Left renal cortex interstitium (tissue), 4 donors: ENCODE results near the gene RNF220. TPM values are rescaled to one million over a fixed set of nuclear protein-coding genes. Genes with fewer than 3 reads are reported as not detected.
A peak's percentile ranks its signal among the peaks of the same experiment; 100 is the strongest.

Experiments
- DNase-seq, 4 donors: peaks; one replicate each; pipeline ENCODE4 v3.0.0-alpha.2; 2013; ENCODE audit warnings: low read depth in 4 of 4, low spot score in 2 of 4, missing footprints in 1 of 4
- polyA plus RNA-seq, 4 donors: library from polyadenylated mRNA; unstranded; fragments of 120-200 nt; gene quantifications; one replicate each; pipeline ENCODE4 v1.2.1, GENCODE V29; 2013; ENCODE audit not compliant: insufficient read length in 4 of 4

Gene RNF220
- polyA plus RNA-seq, 4 donors, result 93.6 to 117 (median 96.2) TPM

DNA sequence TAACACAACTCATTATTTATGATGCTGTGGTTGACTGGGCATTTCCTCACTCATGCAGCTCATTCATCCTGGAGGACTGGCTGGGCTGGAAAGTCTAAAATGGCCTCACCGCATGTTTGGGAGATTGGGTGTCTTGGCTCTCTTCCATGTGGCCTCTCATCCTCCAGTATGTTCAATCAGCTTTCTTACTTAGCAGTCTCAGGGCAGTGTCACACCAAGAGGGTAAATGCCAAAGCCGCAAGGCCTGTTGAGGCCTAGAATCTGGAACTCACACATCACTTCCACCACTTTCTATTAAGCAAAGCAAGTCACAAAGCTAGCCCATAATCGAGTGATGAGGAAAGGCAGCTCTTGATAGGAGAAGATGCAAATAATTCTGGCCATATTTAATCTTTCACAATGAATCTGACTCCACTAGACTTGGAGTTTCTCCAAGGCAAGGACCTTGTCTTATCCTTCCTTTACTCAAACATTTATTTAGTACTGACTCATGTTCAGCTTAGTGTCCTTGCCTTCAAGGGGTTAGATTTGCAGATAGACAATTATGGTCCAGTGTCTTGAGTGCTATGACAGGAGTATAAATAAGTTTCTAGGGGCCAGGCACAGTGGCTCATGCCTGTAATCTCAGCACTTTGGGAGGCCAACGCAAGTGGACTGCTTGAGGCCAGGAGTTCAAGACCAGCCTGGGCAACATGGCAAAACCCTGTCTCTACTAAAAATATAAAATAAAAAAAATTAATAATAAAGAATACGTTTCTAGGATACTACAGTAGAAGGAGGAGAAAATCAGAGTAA, 224.1 kb downstream of the RNF220 start:
- no peak for DNase-seq

DNA sequence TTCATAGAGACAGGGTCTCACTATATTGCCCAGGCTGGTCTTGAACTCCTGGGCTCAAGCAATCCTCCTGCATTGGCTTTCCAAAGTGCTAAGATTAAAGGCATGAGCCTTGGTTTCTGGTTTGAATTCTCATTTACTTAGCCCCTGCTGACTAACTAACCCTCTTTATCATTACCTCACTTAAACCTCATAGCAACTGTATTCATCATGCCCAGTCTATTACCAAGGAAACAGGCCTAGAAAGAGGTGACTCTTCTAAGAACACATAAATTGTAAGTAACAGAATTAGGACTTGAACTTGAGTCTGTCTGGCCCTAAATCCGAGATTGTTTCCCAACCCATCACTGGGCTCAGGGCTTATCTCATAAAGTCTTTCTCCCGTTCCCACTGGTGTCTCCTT, 225.1 kb downstream of the RNF220 start:
- DNase-seq, result no peak

DNA sequence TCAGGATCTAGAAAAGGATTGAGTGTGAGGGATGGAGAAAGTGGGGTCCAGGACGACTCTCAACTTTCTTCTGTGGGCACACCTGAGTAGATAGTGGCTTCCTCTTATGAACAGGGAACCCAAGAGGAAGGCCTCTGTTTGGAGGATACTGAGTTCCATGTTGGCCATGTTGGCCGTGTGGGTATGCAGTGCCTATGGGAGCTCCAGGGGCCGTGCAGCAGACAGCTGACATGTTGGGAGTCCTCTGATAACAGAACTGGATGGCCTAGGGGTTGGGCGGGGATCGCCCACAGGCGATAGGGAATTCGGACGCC, 226.2 kb downstream of the RNF220 start:
- DNase-seq, result no peak

DNA sequence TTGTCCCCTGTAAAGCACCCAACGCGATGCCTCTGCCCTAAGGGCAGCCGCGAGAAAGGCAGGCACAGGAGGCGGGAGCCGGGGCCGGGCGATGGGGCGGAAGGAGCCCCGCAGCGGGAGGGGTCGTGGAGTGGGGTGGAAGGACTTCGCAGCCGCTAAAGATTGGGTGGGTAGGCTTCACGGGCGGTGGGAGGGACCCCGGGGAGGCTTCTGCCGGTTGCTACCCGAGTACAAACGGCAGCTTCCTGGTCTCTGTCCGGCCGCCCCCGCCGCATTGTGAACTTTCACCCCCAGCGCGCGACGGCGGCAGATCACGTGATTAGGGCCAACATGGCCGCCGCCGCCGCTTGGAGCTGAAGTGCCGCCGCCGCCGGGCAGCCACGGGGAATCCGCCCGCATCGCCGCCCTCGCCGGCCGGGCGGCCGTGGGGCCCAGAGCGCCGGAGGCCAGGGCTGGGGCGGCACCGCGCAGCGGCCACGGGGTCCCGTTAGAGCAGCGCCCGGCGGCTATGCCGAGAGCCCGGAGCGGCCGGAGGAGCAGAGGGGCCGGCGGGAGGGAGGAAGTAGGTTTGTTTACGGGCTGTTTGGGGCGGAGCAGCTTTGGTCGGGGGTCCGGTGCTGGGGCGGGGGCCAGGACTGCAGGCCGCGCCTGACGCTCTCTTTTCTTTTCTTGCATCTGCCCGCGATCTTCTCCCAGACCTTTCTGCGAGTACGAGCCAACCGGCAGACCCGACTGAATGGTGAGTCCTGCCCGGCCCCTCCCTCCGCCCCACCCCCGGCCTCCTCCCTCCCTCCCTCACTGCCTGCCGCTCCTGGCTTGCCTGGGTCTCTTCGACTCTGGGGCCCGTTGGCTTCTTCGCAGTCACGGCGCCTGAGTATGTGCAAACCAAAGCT, 226.8 kb downstream of the RNF220 start:
- DNase-seq, result peak in 1 of 4 donors; percentile 74

DNA sequence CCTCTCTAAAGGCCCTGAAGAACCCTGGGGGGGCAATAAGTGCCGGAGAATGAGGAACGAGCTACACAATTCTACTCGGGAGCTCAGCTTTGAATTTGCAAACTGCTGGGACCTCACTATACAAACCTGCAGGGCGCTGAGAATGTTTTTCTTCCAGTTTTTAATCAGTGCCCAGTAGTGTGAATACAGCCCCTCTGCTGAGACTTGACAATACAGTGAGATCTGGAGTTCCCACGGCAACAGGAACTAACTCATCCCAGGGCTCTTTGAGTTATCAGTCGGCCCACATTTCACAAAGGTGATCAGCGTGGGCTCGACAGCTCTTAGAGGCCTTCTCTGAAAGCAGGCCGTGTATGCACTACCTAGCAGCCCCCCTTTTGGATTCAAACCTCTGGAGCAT, 227.5 kb downstream of the RNF220 start:
- no peak for DNase-seq

DNA sequence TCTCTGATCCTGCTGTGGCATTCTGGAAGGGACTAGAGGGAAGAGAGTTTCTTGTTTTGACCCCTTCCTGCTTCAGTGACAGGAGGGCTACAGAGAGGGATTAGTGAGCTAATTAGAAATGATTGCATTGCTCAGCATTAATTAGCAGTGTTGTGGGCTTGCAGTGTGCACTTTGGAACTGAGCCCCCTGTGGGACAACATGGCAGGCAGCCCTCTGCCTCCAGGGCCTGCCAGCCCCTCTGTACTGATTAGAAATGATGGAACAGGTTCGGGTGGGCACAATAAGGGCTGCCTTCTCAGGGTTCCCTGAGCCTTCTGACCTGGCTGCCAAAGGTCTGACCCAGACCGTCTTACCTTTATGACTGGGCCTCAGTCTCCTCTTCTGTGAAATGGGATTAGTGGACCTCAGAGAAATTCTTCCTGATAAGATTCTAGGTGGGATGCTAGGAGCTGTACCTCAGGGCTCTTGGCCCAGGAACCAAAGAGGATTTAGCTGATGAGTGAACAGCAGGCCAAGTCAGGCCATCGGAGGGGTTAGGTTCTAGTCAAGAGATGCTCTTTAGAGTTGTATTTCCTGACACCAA, 229.6 kb downstream of the RNF220 start:
- DNase-seq, result no peak

DNA sequence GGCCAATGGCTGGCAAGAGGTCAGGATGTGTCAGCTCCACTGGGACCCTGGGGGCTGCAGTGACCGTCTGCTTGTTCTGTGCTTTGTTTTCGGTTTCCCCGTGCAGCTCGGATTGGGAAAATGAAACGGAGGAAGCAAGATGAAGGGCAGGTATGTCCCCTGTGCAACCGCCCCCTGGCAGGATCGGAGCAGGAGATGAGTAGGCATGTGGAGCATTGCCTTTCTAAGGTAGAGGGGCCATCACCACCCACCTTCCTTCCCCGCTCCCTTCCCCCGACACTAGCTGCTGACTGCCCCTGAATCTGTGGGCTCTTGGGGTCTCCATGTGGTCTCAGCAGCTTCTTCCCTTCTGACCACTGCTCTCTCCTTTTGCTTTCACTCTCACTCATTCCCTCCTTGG, 230.4 kb downstream of the RNF220 start:
- DNase-seq, result no peak

DNA sequence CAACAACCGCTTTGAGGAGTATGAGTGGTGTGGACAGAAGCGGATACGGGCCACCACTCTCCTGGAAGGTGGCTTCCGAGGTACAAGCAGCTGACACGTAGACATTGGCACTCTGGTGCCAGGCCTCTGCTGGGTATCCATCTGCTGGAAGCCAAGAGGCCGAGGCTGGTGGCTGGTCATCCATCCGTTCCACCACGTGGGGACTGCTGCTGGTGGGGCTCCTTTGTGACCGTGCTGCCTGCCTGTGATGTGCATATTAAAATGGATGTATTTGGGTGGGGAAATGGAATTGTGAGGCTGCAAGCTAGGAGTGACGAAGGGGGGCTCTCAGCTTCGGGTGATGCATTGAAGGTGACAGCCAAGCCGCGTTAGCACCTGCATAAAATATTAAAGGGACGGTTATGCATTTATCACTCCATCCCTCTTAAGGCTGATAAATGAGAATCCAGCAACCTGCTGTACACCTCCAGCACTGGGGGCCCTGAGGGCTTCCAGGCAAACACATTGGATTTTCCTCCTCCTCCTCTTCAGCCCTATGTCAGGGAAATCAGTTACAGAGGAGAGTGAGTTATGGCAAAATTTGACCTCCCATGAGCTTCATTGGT, 231.1 kb downstream of the RNF220 start:
- no peak for DNase-seq

DNA sequence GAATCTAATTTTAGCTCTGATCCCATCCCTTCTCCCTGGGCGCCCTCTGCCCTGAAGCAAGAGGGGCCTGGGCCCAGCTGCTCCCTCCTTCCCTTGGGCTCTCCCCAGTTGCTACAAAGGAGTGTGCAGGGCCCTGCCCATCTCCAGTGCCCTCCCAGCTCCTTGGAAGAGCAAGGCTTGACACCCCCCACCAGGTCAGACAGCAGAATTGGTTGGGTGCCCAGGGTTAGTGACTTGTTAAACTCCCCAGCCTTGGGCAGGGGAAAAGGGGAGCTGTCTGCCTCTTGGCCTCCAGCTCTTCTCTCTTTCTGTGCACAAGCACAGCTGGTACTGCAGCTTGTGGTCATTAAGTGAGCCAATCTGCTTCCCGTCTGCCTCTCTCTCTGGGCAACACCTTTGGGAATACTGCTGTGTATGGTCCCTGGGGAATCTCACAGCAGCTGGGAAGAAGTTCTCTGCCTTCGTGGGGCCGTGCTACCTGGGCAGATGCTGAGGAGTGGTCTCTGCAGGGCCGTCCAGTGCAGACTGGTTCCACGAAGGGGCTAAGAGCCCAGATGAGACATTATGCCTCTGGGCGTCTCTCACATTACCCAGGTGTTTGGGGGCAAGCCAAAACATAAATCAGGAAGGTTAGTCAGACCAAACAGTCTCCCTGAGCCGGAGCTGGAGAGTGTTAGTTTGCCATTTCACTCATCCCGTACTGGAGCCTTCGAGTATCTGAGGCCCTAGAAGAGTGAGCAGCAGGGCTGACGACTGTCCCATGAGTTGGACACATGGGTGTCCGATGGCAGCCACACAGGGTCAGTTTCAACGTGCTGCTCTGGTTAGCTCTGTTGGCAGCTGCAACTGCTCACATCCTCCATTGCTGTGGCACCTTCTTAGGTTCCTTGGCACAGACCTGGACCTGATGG, 231.9 kb downstream of the RNF220 start:
- DNase-seq, result no peak

DNA sequence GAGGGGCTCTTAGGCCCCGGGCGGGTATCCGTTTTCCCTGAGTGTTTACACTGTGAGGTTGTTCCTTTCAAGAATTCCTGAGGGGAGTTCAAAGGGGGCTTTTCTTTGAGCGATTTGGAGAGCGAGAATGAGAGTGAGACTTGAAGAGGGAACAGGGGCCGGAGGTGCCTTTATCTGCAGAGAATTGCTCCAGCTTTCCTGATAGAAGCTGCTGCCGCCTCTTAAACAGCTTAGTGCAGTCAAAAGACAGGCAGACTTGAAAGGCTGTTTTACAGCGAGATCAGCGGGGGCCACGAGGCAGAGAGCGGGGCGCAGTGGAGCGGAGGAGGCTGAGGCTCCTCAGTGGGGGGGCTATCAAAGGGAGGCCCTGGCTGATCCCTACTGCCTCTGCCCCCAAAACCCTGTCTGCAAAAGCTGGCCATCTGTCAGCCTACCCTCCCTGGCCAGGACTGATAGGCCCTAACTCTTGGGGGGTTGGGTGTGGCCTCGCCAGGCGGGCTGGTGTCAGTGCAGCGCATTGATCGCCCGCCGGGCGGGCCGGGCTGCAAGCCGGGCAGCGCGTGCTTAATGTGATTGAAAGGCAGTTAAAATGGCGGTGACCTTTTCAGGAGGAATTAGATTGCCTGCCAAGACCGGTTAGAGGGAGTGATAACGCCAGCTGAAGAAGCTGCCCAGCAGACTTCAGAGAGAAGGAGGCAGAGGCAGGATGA, 232.8 kb downstream of the RNF220 start:
- no peak for DNase-seq

DNA sequence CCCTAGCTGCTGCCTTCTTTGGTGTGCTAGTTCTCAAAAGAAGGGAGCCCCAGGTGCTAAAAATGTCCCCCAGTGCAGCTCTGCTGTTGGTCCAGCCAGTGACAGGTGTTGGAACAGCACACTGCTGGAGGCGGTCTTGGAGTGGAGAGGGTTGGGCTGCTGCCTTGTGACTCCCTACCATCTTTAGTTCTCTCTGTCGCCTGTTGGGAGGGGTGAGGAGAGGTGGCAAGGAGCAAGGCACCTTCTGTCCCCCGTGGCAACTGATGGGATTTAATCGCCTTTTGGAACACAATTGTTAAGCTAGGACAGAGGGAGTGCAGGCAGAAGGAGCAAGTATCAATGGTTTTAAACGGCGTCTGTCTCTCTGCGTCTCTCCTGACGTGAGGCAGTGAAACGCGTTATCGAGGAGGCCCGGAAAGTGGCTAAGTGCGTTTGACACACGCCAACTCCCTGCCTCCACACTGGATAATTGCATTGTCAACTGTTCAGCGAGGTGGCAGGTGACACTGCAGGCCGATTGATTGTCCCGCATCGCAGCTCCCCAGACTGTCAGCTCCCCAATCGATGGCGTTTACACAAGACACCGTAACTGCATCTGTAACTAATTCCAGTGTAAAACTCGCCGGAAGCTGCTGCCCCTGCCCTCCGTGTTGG, 235.3 kb downstream of the RNF220 start:
- DNase-seq, result no peak

DNA sequence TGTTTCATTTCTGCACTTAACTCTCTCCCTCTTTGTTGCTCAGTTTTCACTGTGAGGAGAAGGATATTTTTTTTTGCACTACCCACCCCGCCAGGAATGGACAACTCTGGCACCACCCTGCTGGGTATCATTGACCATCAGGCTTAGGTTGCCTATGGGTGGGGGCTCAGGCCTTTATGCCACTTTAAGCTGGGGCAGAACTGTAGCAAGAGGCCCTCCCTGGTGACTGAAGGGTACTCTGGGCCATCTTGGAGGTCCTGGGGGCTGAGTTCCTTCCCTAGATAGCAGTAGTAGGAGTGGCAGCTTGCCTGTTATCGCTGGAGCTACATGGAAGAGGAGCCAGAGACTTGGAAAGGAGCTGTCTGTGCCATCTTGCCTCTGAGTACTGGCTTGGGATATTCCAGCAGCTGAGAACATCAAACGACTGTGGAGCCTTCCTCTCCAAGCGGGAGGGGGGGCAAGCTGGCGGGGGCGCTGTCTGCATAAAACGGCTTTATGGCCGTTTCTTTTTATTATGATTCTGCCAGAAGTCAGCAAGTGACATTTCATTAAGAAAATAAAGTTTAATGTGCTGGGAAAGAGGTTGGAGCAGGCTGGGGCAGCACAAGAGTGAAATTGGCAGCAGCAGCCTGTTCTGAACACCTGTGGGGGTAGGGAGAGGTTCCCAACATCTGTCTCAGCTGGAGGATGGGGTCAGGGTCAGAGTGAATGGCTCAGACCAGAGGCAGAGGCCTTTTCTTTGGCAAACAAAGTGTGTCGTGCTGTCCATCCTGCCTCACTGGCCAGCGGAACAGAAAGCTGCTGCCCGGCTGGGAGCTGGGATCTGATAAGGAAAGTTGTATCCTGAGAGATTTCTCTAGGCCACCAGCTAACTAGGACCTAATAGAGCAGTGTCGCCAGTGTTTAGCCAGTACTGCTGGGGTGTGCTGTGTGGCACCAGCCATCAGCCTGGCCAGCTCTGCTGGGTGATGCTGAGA, 236.4 kb downstream of the RNF220 start:
- no peak for DNase-seq

DNA sequence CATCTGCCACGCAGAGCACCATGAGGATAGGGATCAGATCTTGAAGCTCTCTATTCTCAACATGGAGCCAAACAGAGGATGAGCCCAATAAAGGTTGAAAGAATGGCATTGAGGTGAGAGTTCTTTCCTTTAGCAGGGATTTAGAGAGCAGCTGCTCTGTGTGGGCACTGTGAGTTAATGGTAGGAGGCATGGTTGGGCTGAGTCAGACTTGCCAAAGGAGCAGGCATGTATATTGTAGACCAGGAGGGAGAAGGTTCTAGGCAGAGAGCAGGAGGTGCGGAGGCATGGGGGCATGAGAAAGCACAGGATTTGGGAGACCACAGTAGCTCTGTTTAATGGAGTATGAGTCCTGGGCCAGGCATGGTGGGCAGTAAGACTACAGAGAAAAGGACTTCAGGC, 237.2 kb downstream of the RNF220 start:
- no peak for DNase-seq

DNA sequence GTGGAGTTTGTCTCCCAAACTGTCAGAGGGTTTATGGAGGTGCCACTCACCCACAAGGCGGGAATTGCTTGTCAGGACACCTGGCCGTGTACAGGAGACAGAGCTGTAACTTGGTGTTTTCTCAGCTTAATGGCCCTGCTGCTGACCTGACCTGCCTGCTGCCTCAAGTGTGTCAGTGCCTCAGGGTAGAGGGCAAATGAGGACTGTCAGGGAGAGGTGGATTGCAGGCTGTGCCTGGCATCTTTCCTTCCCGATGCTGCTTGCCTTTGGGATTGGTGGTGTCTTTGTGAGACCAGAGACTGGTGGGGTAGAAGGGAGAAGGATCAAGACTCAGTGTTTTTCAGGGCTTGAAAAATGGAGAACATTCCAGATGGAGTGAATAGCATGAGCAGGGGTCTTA, 237.9 kb downstream of the RNF220 start:
- DNase-seq, result no peak

DNA sequence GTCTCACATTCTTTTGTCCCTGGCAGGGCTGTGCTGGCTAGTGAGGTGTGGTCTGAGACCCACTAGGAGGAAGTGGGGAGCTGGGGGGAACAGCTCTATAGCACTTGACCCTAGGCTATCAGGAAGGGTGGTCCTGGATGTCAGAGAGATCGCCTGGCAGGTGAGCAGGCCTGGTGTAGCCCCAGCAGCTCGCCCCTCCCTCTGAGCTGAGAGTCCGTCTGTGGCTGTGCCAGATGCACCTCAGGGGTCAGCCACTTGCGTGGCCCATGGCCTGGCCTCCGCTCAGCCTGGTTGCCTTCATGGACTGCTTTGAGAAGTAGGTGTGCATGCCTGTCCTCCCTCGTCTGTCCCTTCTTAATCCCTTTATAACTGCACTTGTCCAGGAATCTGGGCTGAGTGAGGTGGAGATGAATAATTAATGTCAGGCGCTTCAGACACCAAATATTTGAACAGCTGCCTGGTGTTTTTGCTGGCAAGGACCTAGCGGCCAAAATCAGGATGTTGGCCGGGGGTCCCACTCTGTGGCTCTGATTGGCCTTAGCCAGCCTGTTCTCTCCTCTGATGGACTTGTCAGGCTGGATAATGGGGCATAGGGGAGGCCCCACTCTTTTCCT, 238.8 kb downstream of the RNF220 start:
- no peak for DNase-seq

DNA sequence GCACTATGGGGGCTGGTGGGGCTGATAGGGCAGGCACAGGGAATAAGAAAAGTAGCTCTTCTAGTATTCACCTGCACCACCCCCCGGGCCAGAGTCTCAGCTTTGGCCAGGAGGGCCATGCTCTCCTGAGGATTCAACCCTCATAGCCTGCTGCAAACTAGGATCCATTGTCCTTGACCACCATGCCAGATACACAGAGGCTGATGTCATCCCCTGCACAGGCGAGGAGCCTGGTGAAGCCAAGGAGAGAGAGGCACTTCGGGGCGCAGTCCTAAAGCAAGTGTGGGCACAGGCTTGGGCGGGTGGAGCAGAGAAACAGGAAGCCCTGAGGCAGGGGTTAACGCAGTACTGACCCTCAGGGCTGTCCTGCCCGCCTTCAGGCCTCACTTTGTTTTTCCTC, 239.8 kb downstream of the RNF220 start:
- no peak for DNase-seq

DNA sequence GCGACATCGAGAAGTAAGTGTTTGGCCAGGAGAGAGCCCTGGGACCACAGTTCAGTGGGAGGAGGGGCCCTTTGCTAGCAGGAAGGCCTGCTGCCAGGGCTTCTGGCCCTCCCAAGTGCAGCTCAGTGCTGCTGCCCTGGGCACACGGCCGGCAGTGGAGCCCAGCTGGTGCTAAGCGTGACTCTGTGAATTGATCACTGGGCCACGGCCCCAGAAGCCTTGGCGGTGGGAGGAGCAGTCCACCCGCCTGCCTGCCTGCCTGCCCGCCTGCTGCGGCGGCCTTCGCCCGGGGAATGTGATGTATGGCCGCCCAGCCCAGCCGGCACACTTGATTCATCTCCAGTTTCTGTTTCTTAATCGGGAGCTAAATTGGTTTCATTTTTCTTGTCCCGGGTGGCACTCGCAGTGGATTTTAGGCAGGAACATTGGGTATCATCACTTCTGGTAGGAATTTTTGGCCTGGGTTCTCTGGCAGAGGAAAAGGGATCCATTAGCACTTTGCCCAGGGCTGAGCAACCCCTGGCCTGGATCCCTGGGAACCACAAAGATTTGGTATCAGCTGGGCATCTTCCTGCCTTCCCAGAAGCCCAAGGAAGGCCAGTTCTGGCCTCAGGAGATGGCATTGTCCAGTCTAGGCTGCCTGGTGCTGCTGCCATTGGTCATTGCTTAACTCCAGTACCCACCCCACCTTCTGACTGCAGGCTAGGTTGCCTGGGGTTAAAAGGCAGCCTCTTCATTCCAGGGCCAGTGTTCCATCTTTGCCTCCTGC, 240.6 kb downstream of the RNF220 start:
- no peak for DNase-seq
